Measurements from ENCODE around the gene RAD52. TPM values are rescaled to one million over a fixed set of nuclear protein-coding genes. Genes with fewer than 3 reads are reported as not detected.
"Not testable (repeated sequence)": the region's sequence is repeated elsewhere in the genome, so short reads cannot be mapped to it uniquely, and the experiment has no call there.

Gene RAD52
- polyA plus RNA-seq, 1 donor from 2014 or later = 25.5 TPM

DNA sequence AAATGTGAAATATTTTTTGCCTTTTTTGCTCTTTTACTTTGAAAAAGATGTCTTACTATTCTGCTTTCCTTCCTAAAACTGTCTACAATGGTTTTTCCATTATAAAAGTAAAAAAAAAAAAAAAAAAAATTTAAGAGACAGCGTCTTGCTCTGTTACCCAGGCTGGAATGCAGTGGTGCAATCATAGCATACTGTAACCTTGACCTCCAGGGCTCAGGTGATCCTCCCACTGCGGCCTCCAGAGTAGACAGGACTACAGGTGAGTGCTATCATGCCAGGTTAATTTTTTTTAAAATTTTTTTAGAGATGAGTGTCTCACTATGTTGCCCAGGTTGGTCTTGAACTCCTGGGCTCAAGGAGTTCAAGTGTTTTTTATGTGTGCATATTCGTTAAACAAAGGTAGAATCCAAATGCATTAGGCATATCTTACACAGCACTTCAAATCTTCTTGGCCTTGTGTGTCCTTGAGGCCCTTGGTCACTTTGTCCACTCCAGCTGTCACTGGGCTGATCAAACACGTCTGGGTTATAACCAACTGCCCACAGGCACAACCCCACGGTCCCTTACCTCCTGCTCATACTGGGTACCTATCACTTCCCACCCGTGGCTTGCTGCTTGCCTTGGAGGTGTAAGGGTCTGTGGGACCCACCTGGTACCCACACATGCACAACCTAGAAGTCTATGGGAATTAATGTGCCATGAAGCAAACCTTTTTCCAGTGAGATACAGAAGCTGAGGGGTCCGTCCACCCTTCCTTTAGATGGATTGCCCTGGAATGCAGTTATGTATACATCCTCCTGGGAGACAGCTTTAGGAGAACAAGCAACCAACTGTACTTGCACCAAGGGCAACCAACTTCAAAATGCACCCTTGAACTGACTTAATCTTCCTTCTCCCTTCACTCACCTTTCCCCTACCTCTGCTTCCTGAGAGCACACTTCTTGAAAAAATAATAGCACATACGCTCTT, 12.8 kb downstream of the RAD52 start:
- Histone ChIP-seq H3K9me2 (ENCODE audit: insufficient read depth, low read length) (no peaks in the 10 kb centered on the region), H3K9me3 (ENCODE audit: low read length) (no peaks in the 10 kb centered on the region), H4K20me1 (ENCODE audit: insufficient read depth) (no peaks in the 10 kb centered on the region), H2AFZ (ENCODE audit: low read depth, low read length) (no peak overlapping the region), H3K27ac (ENCODE audit: low read length) (no peak overlapping the region), H3K4me2 (ENCODE audit: low read length) (no peak overlapping the region), H3K4me3 (ENCODE audit: low read length) (no peak overlapping the region), H3K79me2 (replicated peaks; ENCODE audit: insufficient read depth, low read length) (peaks cover 3% of the 10 kb centered on the region), H3K9ac (ENCODE audit: low read length) (no peak overlapping the region), H3K27me3 (ENCODE audit: insufficient read depth, low read depth, low read length) (no peaks in the 10 kb centered on the region), H3K36me3 (ENCODE audit: insufficient read depth, low read length) (no peaks in the 10 kb centered on the region), H3F3A (ENCODE audit: insufficient read depth, low read length, poor library complexity, severe bottlenecking) (no peaks in the 10 kb centered on the region)
- TF ChIP-seq RAD21 (conservative IDR thresholded peaks at IDR 0.05) (no peak), TAF1 (IDR thresholded peaks at IDR 0.05; ENCODE audit: low read depth) (no peak), SMC3 (conservative IDR thresholded peaks at IDR 0.05; ENCODE audit: poor library complexity) (no peak), MXI1 (conservative IDR thresholded peaks at IDR 0.05; ENCODE audit: poor library complexity, severe bottlenecking) (no peak), POLR2AphosphoS5 (IDR thresholded peaks at IDR 0.05) (no peak), EZH2 (IDR thresholded peaks at IDR 0.05; ENCODE audit: borderline replicate concordance, insufficient read depth, low read length, poor library complexity, severe bottlenecking) (no peak), EP300 (conservative IDR thresholded peaks at IDR 0.05; ENCODE audit: poor library complexity, severe bottlenecking) (no peak), CTCF (IDR thresholded peaks at IDR 0.05; ENCODE audit: poor library complexity, severe bottlenecking) (no peak)
- TF ChIP-seq, protein P1, sequence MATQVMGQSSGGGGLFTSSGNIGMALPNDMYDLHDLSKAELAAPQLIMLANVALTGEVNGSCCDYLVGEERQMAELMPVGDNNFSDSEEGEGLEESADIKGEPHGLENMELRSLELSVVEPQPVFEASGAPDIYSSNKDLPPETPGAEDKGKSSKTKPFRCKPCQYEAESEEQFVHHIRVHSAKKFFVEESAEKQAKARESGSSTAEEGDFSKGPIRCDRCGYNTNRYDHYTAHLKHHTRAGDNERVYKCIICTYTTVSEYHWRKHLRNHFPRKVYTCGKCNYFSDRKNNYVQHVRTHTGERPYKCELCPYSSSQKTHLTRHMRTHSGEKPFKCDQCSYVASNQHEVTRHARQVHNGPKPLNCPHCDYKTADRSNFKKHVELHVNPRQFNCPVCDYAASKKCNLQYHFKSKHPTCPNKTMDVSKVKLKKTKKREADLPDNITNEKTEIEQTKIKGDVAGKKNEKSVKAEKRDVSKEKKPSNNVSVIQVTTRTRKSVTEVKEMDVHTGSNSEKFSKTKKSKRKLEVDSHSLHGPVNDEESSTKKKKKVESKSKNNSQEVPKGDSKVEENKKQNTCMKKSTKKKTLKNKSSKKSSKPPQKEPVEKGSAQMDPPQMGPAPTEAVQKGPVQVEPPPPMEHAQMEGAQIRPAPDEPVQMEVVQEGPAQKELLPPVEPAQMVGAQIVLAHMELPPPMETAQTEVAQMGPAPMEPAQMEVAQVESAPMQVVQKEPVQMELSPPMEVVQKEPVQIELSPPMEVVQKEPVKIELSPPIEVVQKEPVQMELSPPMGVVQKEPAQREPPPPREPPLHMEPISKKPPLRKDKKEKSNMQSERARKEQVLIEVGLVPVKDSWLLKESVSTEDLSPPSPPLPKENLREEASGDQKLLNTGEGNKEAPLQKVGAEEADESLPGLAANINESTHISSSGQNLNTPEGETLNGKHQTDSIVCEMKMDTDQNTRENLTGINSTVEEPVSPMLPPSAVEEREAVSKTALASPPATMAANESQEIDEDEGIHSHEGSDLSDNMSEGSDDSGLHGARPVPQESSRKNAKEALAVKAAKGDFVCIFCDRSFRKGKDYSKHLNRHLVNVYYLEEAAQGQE (IDR thresholded peaks at IDR 0.05; ENCODE audit: borderline replicate concordance) = no peak

GRCh38 chr12:935891-936290, 13.6 kb downstream of the RAD52 start:
- not testable (repeated sequence) for H3K9ac ChIP-seq (ENCODE audit: low read length); H4K20me1 ChIP-seq (ENCODE audit: insufficient read depth); H3K9me2 ChIP-seq (ENCODE audit: insufficient read depth, low read length); H3K36me3 ChIP-seq (ENCODE audit: insufficient read depth, low read length); H3K4me3 ChIP-seq (ENCODE audit: low read length); H3K79me2 ChIP-seq (replicated peaks; ENCODE audit: insufficient read depth, low read length); H3K4me2 ChIP-seq (ENCODE audit: low read length); H2AFZ ChIP-seq (ENCODE audit: low read depth, low read length); H3F3A ChIP-seq (ENCODE audit: insufficient read depth, low read length, poor library complexity, severe bottlenecking); H3K27ac ChIP-seq (ENCODE audit: low read length); H3K27me3 ChIP-seq (ENCODE audit: insufficient read depth, low read depth, low read length); H3K9me3 ChIP-seq (ENCODE audit: low read length)

All from neural cell (in vitro differentiated cells).